GM21360 (cell line): ENCODE measurements around the gene BAZ2A.

Experiments used
- ATAC-seq: cut with Tn5 transposase; IDR thresholded peaks from one replicate; pipeline ENCODE4 v1.9.1; 2021; ENCODE audit warnings: mild to moderate bottlenecking, moderate library complexity; ENCODE audit not compliant: unreplicated experiment

BAZ2A gene

DNA sequence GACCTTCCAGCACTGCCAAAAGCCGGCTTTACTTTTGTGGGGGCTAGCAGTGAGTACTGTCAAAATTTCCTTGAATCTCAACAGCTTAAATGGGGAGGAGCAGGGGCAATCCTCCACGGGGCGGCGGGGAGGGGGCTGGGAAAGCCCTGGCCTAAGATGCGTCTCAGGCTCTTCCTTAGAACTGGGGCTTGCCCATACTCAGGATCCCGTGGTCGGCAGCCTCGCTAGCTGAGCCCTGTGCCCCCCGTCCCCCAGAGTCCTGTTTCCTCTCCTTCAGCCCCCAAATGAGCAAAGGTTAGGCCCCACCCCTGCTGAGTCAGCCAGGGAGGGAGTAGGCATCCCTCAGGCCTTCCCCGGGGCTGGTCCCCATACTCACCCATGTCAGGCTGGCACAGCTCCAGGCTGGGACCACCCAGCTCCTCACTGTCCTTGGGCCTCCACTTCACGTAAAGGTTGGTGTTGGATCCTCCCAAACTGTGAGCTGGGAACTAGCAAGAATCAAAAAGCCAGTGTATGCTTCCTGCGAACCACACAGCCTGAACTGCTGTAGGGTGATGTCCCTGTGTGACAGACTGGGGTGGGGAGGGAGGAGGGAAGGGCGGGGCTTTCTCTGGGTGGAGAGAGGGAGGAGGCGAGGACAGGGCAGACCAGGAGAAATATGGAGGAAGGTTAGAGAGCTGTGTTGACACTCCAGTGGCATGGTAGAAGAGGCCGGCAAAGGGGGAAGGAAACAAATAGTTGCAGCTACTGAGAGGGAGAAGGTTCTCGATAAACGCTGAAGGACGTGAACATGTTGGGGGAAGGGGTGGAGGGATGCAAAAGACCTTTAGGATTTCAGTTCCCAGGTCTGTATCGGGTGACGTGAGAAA lies 5.9 kb upstream of the BAZ2A start:
- ATAC-seq: peak; percentile 32

DNA sequence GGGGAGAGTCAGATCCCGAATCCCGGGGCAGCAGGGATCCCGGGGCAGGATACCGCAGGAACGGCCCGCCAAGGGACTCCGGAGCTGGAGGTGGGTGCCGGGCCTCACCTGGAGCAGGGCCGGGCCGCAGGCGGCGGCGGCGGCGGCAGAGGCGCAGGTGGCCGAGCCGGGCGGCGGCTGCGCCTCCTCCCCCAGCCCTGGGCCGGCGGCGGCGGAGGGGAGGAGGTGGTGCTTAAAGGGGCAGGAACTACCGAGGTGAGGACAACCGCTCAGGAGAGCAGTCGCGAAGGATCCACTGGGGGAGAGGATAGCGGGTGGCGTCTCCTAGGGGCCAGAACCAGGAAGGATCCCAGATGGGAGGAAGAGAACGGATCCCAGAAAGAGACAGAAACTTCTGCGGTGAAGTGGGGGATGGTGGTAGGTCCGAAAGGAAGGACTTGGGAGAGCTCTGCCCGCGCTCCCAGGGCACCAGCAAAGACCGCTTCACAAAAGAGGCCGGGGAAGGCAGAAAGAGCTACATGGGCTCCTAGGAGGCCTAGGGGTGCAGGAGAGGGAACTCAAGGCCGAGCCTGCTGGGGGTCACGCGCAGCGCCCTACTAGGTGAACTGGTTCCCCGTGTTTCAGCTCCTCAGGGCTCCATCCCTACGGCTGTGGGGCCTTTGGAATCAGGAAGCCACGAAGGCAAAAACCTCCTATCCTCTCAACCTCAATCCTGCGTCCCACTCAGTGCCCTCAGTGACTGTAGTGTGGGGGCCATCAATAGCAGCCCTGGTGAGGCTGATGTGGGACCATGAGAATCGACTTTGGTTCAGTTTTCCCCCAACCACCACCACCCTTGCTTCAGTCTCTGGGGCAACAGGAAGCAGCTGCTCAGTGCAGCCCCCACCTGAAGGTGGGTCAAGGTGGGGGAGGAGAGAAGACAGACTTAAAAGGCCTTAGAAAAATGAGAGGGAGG lies 5.0 kb upstream of the BAZ2A start:
- no peak for ATAC-seq

DNA sequence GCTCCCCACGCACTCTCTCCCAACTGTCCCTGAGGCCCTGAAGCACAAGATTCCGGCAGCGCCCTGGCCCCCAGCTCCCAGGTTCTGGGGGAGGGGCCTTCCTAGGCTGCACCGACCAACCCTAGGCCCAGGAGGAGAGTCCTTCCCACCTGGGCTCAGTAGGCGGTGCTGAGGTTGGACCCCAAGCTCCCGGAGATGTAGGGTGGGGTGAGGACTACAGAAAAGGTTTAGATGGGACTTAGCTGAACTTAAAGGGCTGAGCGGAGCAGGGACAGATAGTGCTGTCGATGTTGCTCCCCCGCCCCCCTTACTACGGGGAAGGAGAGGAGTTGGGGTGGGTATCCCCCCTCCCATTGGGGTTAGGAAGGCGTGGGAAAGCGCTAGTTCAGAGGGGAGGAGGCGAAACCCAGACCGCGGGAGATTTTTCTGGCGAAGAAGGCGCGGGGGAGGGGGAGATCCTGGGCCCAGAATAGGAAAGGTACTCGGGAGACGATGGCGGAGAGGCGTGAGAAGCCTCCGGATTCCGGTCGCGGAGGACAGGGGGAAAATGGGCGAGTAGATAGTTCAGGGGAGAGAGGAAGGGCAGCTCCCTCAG lies 4.2 kb upstream of the BAZ2A start:
- ATAC-seq: no peak

GRCh38 chr12:56633468-56634241 lies 3.5 kb upstream of the BAZ2A start:
- no peak for ATAC-seq

DNA sequence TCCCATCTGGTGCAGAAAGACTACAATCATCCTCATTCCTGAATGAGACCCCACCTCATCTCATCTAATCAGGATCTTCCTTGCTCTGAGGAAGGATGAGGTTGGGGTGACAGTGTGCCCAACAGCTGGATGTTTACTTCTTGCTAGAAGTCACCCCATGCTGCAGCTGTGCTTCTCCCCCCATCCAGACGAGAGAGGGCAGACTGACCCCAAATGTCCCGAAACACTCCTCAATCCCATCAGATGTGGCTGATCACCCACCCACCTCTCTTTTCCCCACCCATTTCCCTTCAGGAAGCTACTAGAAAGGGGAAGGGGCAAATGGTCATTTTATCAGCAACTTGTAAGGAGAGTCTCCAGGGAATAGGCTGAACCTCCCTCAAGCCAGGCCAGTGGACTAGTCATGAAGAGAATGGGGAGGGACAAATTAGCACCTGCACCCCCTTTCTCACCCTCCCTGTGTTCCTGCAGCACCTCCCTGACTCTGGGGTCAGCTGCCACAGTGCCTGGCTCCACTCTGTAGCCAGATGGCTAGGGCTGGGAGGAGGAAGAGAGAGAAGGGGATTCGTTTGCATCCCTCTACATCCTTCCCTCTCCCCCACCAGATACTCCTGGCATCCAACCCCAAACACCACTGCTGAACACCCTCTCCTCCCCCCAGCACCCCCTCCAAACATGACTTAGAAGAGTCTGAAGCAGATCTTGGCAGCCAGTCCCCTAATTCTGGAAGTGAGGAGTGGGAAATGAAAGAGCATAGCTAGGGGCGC lies 2.8 kb upstream of the BAZ2A start:
- no peak for ATAC-seq

GRCh38 chr12:56631790-56632700 lies 1.9 kb upstream of the BAZ2A start:
- ATAC-seq: no peak

GRCh38 chr12:56629459-56630179 lies 507 bp downstream of the BAZ2A start:
- no peak for ATAC-seq

DNA sequence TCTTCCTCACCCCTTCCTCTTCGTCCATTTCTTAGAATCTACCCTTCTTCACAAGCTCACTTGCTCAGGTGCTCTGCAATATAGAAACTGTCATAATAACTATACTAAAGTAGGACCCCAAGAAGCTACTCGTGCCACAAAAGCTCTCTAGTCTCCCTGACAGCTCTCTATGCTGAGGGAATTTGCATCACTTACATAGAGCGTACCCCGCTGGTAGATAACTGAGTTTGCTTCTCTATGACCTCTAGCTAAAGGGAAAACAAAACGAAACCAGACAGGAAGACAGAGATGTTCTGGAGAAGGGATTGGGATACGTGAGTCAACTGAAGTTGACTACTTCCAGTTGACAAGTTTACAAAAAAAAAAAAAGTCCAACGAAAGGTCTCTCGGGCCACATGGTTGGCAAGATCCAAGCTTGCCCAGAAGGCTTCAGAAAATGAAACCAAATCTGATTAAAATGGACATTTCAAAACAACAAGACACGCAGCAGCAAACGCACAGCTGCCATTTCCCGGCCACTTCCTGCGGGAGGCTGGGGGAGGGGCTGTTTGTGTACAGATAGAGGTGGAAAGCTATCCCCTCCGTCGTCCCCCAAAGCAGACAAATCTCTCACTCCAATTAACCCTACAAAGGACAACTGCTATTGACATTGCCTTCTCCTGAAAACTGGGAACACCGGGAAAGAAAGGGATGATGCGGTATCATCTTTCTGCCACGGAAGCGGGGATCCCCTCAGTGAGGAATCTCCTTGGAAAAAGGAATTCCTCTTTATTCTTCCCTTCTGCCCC lies 1.3 kb downstream of the BAZ2A start:
- no peak for ATAC-seq

- no peak for ATAC-seq
Measured at GRCh38 chr12:56626701-56627100, 3.4 kb downstream of the BAZ2A start.

- no peak for ATAC-seq
Measured at GRCh38 chr12:56622535-56622934, 7.6 kb downstream of the BAZ2A start.

DNA sequence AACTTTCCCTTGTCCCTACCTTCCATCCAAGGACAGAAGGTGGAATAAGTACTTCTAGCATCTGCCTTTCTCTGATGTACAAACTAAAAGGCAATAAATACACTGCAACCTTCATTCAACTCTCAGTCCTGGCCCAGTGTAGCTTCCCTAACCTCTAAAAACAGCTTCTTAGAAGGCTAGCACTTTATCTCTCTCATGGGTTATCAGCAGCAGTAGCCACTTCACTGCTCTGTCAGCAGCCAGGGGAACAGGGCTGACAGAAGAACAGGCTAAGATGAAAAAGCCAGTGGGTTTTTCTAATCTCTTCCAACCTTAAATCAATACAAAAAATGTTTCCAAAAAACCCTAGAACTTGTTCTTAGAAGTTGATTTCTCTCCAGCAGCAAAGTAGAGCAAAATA lies 13.2 kb downstream of the BAZ2A start:
- no peak for ATAC-seq

DNA sequence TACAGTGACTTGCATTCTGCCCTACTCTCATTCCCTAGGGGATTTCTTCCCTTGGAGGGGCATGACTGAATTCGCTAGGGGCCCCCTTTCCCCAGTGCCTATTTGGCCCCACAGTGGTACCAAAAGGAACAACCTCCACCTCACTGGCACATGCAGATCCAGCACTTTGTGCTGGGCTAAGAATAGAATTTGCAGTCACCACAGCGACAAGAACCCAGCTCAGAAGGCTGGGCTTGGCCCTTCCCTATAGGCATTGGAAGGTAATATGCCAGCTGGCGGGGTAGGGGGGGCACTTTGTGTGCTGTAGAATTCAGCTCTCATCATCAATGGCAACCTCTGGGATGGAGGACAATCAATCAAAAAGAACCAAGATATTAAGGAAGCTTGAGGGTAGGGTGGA lies 13.9 kb downstream of the BAZ2A start:
- no peak for ATAC-seq

DNA sequence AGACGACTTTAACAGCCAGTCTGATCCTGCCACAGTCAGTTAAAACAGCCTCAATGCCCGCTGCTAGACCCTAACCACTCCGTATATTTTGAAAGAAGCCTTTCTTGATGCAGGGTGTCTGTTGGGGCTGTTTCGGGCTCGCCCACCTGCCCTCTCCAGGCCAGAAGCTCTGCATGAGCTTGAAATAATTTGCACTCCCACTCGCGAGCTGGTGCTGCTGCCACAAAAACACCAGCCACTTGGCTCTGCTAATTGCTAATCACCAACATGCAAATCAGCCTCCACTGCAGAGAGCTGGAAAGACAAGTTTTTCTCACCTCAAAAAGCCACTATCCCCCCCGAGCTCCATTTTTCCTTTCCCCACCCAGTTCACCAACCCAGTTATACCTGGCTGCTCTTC lies 15.5 kb downstream of the BAZ2A start:
- no peak for ATAC-seq

- no peak for ATAC-seq
Measured at GRCh38 chr12:56604355-56604754, 25.8 kb downstream of the BAZ2A start.

GRCh38 chr12:56602239-56602638 lies 27.9 kb downstream of the BAZ2A start:
- no peak for ATAC-seq

DNA sequence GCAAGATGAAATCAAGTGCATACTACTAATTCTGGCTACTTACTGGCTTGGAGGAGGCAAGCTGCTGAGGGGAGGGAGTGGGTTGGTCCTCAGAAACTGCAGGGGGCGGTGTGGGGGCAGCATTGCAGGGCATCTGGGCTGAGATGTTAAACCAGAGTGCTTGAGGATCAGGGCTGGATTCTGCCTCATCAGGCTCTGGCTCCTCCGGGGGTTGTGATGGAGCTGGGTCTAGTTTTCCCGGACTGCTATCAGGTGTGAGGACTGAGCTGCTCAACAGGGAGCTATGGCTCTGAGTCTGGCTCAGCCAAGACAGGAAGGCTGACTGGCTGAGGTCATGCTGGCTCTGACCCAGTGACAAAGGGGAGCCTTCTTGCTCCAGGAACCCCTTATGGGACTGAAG lies 28.6 kb downstream of the BAZ2A start:
- no peak for ATAC-seq

DNA sequence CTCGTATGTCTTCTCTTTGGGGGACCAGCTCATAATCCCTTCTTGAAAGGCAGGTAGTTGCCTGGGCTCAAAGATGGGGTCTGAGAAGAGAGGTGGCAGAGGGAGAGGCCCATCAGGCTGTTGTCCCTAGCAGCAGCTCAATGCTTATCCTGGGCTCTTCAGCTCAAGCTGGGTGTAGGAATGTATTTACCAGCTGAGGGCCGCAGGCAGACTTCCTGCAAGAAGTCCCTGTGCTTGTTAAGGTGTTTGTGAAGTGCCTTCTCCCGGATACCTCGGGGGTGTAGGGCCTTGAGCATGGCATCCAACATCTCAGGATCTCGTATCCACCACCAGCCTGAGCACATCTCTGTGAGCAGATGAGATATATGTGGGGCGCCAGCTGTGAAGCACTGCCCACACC lies 29.4 kb downstream of the BAZ2A start:
- no peak for ATAC-seq
